Trophoblast cell (in vitro differentiated cells and primary cell): ENCODE results near the gene GABBR1.
A peak's percentile ranks its signal among the peaks of the same experiment; 100 is the strongest.

ENCODE experiments used
- DNase-seq, 2 donors: peaks; one replicate each; pipeline ENCODE4 v3.0.0-alpha.2; 2016
- H2AFZ ChIP-seq: 2 replicates; pipeline ENCODE4 v1.6.1; 2013; ENCODE audit warnings: low read length, moderate library complexity, mild to moderate bottlenecking; ENCODE audit not compliant: insufficient read depth, poor library complexity
- H2AK5ac ChIP-seq: 2 replicates; pipeline ENCODE4 v1.6.1; 2013; ENCODE audit warnings: mild to moderate bottlenecking, low read length
- H2BK120ac ChIP-seq: 2 replicates; pipeline ENCODE4 v1.6.1; 2013; ENCODE audit warnings: low read length, mild to moderate bottlenecking, moderate library complexity; ENCODE audit not compliant: insufficient read depth, poor library complexity
- H2BK12ac ChIP-seq: 2 replicates; pipeline ENCODE4 v1.6.1; 2013; ENCODE audit warnings: mild to moderate bottlenecking, low read length, moderate library complexity
- H2BK5ac ChIP-seq: 2 replicates; pipeline ENCODE4 v1.6.1; 2013; ENCODE audit warnings: low read length, low read depth, moderate library complexity, mild to moderate bottlenecking; ENCODE audit not compliant: poor library complexity
- H3K14ac ChIP-seq: 2 replicates; pipeline ENCODE4 v1.6.1; 2013; ENCODE audit warnings: mild to moderate bottlenecking, low read length
- H3K18ac ChIP-seq: 2 replicates; pipeline ENCODE4 v1.6.1; 2013; ENCODE audit warnings: mild to moderate bottlenecking, low read length
- H3K23ac ChIP-seq: 2 replicates; pipeline ENCODE4 v1.6.1; 2013; ENCODE audit warnings: low read length
- H3K27ac ChIP-seq: 2 replicates; pipeline ENCODE4 v1.5.1; 2013; ENCODE audit warnings: low read depth, mild to moderate bottlenecking, inconsistent platforms, low read length, moderate library complexity
- H3K27me3 ChIP-seq: 2 replicates; pipeline ENCODE4 v1.6.1; 2013; ENCODE audit warnings: inconsistent platforms, mild to moderate bottlenecking, low read length, moderate library complexity; ENCODE audit not compliant: insufficient read depth
- H3K36me3 ChIP-seq, 2 experiments: 1 replicate in 1 of 2; 2 replicates in 1 of 2; pipeline ENCODE4 v1.6.1; 2013; ENCODE audit warnings: low read length in 2 of 2, mild to moderate bottlenecking in 2 of 2, moderate library complexity in 1 of 2; ENCODE audit not compliant: insufficient read depth in 2 of 2, control insufficient read depth in 1 of 2
- H3K4ac ChIP-seq: 2 replicates; pipeline ENCODE4 v1.6.1; 2013; ENCODE audit warnings: low read depth, mild to moderate bottlenecking, low read length, moderate library complexity
- H3K4me1 ChIP-seq, 2 experiments: 1 replicate in 1 of 2; 2 replicates in 1 of 2; pipeline ENCODE4 v1.6.1; 2013; ENCODE audit warnings: low read length in 2 of 2, mild to moderate bottlenecking in 2 of 2, moderate library complexity in 1 of 2; ENCODE audit not compliant: insufficient read depth in 2 of 2, control insufficient read depth in 1 of 2
- H3K4me2 ChIP-seq: 2 replicates; pipeline ENCODE4 v1.6.1; 2013; ENCODE audit warnings: inconsistent platforms, mild to moderate bottlenecking, low read length, moderate library complexity
- H3K4me3 ChIP-seq: 2 replicates; pipeline ENCODE4 v1.5.1; 2013; ENCODE audit warnings: mild to moderate bottlenecking, low read depth, low read length, inconsistent platforms
- H3K79me1 ChIP-seq: one replicate; pipeline ENCODE4 v1.6.1; 2013; ENCODE audit warnings: low read length
- H3K79me2 ChIP-seq: 2 replicates; pipeline ENCODE4 v1.6.1; 2013; ENCODE audit warnings: low read length, mild to moderate bottlenecking; ENCODE audit not compliant: control insufficient read depth, insufficient read depth, poor library complexity
- H3K9ac ChIP-seq: 2 replicates; pipeline ENCODE4 v1.6.1; 2013; ENCODE audit warnings: mild to moderate bottlenecking, low read length
- H3K9me3 ChIP-seq: 2 replicates; pipeline ENCODE4 v1.6.1; 2013; ENCODE audit warnings: low read depth, mild to moderate bottlenecking, control low read depth, inconsistent platforms, low read length; ENCODE audit not compliant: insufficient read depth
- H4K12ac ChIP-seq: 2 replicates; pipeline ENCODE4 v1.6.1; 2013; ENCODE audit warnings: low read depth, mild to moderate bottlenecking, low read length, moderate library complexity
- H4K8ac ChIP-seq: 2 replicates; pipeline ENCODE4 v1.6.1; 2013; ENCODE audit warnings: low read depth, mild to moderate bottlenecking, low read length, moderate library complexity
- H4K91ac ChIP-seq: one replicate; pipeline ENCODE4 v1.6.1; 2013; ENCODE audit warnings: low read depth, mild to moderate bottlenecking, low read length, moderate library complexity
- WGBS: extraction: QIAGEN DNeasy Blood & Tissue Kit; methylation state at CpG from one replicate; pipeline ENCODE4 v1.1.7; 2013; ENCODE audit warnings: missing lambda C conversion rate; ENCODE audit not compliant: insufficient read length, insufficient coverage; ENCODE audit errors: extremely low coverage; 5-methylcytosine and 5-hydroxymethylcytosine counted together

GABBR1 gene

DNA sequence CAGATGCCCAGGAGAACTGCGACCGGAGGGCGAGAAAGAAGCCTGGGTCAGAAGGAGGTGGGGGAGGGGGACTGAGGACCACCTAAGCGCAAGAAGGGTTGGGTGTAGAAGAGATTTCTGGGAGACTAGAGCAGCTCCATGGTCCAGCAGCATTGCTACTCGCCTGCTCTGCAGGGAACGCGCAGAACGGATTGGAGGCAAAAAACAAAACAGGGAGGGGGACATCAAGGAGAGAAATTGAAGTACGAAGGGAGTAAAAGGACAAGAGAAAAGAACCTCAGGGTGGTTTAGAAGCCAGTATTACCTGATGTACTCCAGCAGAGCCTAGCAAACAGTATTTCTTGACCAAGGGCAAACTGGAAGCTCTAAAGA, 537 bp upstream of the GABBR1 start:
- peak overlapping the region; percentile 99 for H3K4me2 ChIP-seq
- no peak for DNase-seq
- H2BK12ac ChIP-seq: no peak overlapping the region
- H3K4ac ChIP-seq: no peak overlapping the region
- no peak overlapping the region for H4K12ac ChIP-seq
- H4K91ac ChIP-seq: no peak overlapping the region
- H3K36me3 ChIP-seq: peaks cover 0 to 1% of the 10 kb centered on the region in 2 experiments
- H2AK5ac ChIP-seq: no peak overlapping the region
- H2BK5ac ChIP-seq: no peak overlapping the region
- no CpG with 5 or more reads among the region's 9 CpGs for WGBS
- H3K79me1 ChIP-seq: peaks cover 4% of the 10 kb centered on the region
- peak overlapping the region; percentile 28 for H3K9ac ChIP-seq
- no peak overlapping the region for H3K23ac ChIP-seq
- peaks cover 9% of the 10 kb centered on the region for H3K27me3 ChIP-seq
- no peak overlapping the region for H3K27ac ChIP-seq
- H3K4me3 ChIP-seq: peak overlapping the region; percentile 88
- H2BK120ac ChIP-seq: no peak overlapping the region
- H3K9me3 ChIP-seq: no peaks in the 10 kb centered on the region
- H3K18ac ChIP-seq: no peak overlapping the region
- no peak overlapping the region for H3K14ac ChIP-seq
- H2AFZ ChIP-seq: peak overlapping the region; percentile 51
- peak overlapping the region; percentile 31 for H4K8ac ChIP-seq
- no peaks in the 10 kb centered on the region for H3K79me2 ChIP-seq
- H3K4me1 ChIP-seq: peaks cover 10 to 14% of the 10 kb centered on the region in 2 experiments

DNA sequence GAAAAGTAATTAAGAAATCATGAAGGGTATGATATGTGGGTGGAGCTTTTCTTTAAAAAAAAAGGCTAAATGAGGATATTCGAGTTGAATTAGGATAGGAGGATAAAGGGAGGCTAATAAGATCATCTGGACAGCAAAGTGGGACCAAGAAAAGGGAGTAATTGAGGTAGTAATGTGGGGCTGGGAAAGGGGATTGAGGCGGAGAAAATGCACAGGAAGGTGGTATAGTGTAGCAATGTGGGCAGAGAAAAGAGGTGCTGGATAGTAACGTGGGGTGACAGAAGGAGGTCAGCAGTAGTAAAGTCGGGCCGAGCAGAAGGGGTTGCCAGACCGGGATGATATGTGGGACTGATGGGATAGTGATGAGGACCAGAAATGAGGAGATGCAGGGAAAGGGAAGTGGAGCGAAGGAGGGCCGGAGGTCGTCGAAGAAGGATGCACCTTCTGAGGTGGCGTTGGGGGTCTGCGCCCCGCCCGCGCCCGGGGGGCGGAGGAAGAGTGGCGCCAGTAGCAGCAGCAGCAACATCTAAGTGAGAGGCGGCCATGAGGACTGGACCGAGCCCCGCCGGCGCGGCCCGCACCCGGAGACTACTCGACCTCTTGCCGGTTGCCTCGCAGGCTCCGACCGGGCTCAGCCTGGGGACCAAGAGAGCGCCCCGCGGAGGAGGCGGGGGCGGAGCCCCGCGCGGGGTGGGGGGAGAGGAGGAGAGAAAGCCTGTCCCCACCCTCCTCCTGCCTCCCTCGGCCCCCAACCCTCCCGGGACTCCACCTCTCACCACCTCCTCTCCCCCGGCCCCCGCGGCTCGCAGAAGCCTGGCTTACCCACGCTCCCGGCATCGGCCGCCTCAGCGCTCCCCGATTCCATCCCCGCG, 887 bp downstream of the GABBR1 start:
- Histone ChIP-seq H2BK12ac (no peak overlapping the region), H3K14ac (no peak overlapping the region), H3K27ac (no peak overlapping the region), H4K8ac (peak overlapping the region; percentile 53), H3K4ac (peak overlapping the region; percentile 2), H2AFZ (no peak overlapping the region), H3K18ac (no peak overlapping the region), H3K9me3 (no peaks in the 10 kb centered on the region), H3K9ac (peak overlapping the region; percentile 50), H3K4me2 (peak overlapping the region; percentile 99), H3K36me3 (peaks cover 0 to 1% of the 10 kb centered on the region in 2 experiments), H3K23ac (no peak overlapping the region), H3K79me1 (peaks cover 6% of the 10 kb centered on the region), H4K91ac (peak overlapping the region; percentile 39), H3K79me2 (peaks cover 2% of the 10 kb centered on the region), H2BK120ac (no peak overlapping the region), H4K12ac (no peak overlapping the region), H2AK5ac (no peak overlapping the region), H3K27me3 (peaks cover 9% of the 10 kb centered on the region), H3K4me3 (peak overlapping the region; percentile 88), H3K4me1 (peaks cover 13 to 14% of the 10 kb centered on the region in 2 experiments), H2BK5ac (no peak overlapping the region)
- no peak for DNase-seq
- no CpG with 5 or more reads among the region's 53 CpGs for WGBS

DNA sequence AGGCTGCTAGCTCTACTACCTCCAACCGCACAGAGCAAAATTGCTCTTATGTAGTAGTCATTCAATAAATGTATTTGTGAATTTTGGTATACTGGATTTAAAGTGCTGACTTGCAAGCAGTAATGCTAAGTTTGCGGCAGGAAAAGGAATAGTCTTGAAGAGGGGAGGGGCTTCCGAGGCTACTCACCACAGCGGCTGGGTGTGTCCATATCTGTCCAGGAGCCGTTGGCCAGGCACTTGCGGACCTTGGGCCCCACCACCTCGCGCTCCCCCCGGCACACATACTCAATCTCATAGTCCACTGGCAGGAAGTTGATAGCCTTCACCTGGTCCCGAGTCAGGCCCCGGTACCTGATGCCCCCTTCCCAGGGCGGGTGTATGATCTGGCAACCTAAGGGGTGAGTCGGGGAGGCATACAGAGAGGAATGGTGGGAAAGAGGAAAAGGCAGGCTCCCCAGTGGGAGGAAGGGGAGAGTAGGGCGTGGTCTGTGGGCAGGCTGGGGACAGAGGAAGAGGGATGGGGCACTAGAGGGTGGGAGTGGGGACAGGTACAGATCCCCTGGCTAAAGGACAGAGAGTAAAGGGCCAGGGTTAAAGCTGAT, 1.7 kb downstream of the GABBR1 start:
- WGBS: no CpG with 5 or more reads among the region's 14 CpGs
- H3K23ac ChIP-seq: no peak overlapping the region

GRCh38 chr6:29630315-29630714, 2.7 kb downstream of the GABBR1 start:
- Histone ChIP-seq H3K79me1 (peaks cover 6% of the 10 kb centered on the region), H3K4ac (no peak overlapping the region), H2BK120ac (no peak overlapping the region), H2AK5ac (no peak overlapping the region), H3K18ac (no peak overlapping the region), H3K4me1 (peaks cover 13 to 17% of the 10 kb centered on the region in 2 experiments), H4K12ac (no peak overlapping the region), H3K36me3 (peaks cover 0 to 1% of the 10 kb centered on the region in 2 experiments), H4K8ac (no peak overlapping the region), H3K27ac (no peak overlapping the region), H3K4me2 (no peak overlapping the region), H3K9me3 (no peaks in the 10 kb centered on the region), H3K79me2 (peaks cover 2% of the 10 kb centered on the region), H2BK12ac (no peak overlapping the region), H3K23ac (no peak overlapping the region), H2AFZ (no peak overlapping the region), H4K91ac (no peak overlapping the region), H3K4me3 (no peak overlapping the region), H3K9ac (no peak overlapping the region), H3K14ac (no peak overlapping the region), H3K27me3 (peaks cover 9% of the 10 kb centered on the region), H2BK5ac (no peak overlapping the region)
- no CpG with 5 or more reads among the region's 9 CpGs for WGBS
- no peak for DNase-seq

More for the DNA sequence above, 1.7 kb downstream of the GABBR1 start:
- Histone ChIP-seq H3K27me3 (peaks cover 9% of the 10 kb centered on the region), H3K4me3 (peak overlapping the region; percentile 47), H3K36me3 (peaks cover 0 to 1% of the 10 kb centered on the region in 2 experiments), H3K4ac (no peak overlapping the region), H4K12ac (no peak overlapping the region), H2BK120ac (no peak overlapping the region), H2BK5ac (no peak overlapping the region), H3K18ac (no peak overlapping the region), H2AK5ac (no peak overlapping the region), H3K14ac (peak overlapping the region; percentile 12), H3K4me2 (peak overlapping the region; percentile 51), H3K4me1 (peaks cover 13 to 14% of the 10 kb centered on the region in 2 experiments), H4K8ac (no peak overlapping the region), H2AFZ (no peak overlapping the region), H3K9me3 (no peaks in the 10 kb centered on the region), H3K9ac (no peak overlapping the region), H3K27ac (no peak overlapping the region), H2BK12ac (no peak overlapping the region), H3K79me2 (peaks cover 2% of the 10 kb centered on the region), H3K79me1 (peaks cover 6% of the 10 kb centered on the region), H4K91ac (no peak overlapping the region)
- no peak for DNase-seq
